GM19468 (cell line): ENCODE results near the gene JOSD1.

Experiments used
- ATAC-seq: cut with Tn5 transposase; IDR thresholded peaks from one replicate; pipeline ENCODE4 v1.9.1; 2021; ENCODE audit warnings: mild to moderate bottlenecking, moderate library complexity, moderate number of reproducible peaks; ENCODE audit not compliant: unreplicated experiment; ENCODE audit errors: extremely low read depth

Gene JOSD1

GRCh38 chr22:38733724-38734381 lies 33.1 kb upstream of the JOSD1 start:
- no peak for ATAC-seq

- no peak for ATAC-seq
Measured at GRCh38 chr22:38733329-38733723, 32.6 kb upstream of the JOSD1 start.

GRCh38 chr22:38732251-38732815 lies 31.6 kb upstream of the JOSD1 start:
- no peak for ATAC-seq

GRCh38 chr22:38731703-38732161 lies 31.0 kb upstream of the JOSD1 start:
- ATAC-seq = no peak

- no peak for ATAC-seq
Measured at GRCh38 chr22:38730411-38730871, 29.7 kb upstream of the JOSD1 start.

- no peak for ATAC-seq
Measured at GRCh38 chr22:38729946-38730345, 29.2 kb upstream of the JOSD1 start.

GRCh38 chr22:38728871-38729796 lies 28.4 kb upstream of the JOSD1 start:
- no peak for ATAC-seq

GRCh38 chr22:38727530-38728451 lies 27.0 kb upstream of the JOSD1 start:
- no peak for ATAC-seq

- ATAC-seq = no peak
Measured at GRCh38 chr22:38727123-38727522, 26.4 kb upstream of the JOSD1 start.

GRCh38 chr22:38725900-38726655 lies 25.3 kb upstream of the JOSD1 start:
- no peak for ATAC-seq

- ATAC-seq = no peak
Measured at GRCh38 chr22:38724926-38725571, 24.3 kb upstream of the JOSD1 start.

- ATAC-seq = no peak
Measured at GRCh38 chr22:38724176-38724575, 23.4 kb upstream of the JOSD1 start.

- ATAC-seq = no peak
Measured at GRCh38 chr22:38721551-38721950, 20.8 kb upstream of the JOSD1 start.

- no peak for ATAC-seq
Measured at GRCh38 chr22:38720350-38720749, 19.6 kb upstream of the JOSD1 start.

GRCh38 chr22:38719196-38719595 lies 18.5 kb upstream of the JOSD1 start:
- ATAC-seq = no peak

- ATAC-seq = no peak
Measured at GRCh38 chr22:38718414-38718813, 17.7 kb upstream of the JOSD1 start.

- ATAC-seq = no peak
Measured at GRCh38 chr22:38717244-38717643, 16.5 kb upstream of the JOSD1 start.

- no peak for ATAC-seq
Measured at GRCh38 chr22:38716826-38717225, 16.1 kb upstream of the JOSD1 start.

GRCh38 chr22:38716271-38716670 lies 15.5 kb upstream of the JOSD1 start:
- ATAC-seq = no peak
